B cell (primary cell): ENCODE measurements around the gene TMEM179B. TPM values are rescaled to one million over a fixed set of nuclear protein-coding genes. Genes with fewer than 3 reads are reported as not detected.

Experiments
- ATAC-seq: fragments of 200-7000 bp; cut with Tn5 transposase; one replicate; pipeline ENCODE4 v1.10.0; 2021; ENCODE audit warnings: low read depth, mild to moderate bottlenecking, moderate number of reproducible peaks, moderate library complexity
- CTCF ChIA-PET: fragments of 350-600 bp; sonication (Branson Sonifier 250); formaldehyde crosslinking; loops from one replicate; lab custom pipeline; 2021; ENCODE audit warnings: antibody characterized with exemption, inconsistent platforms; lab: Charles Lee
- POLR2A ChIA-PET: fragments of 350-600 bp; sonication (Branson Sonifier 250); formaldehyde crosslinking; loops from one replicate; lab custom pipeline; 2021; ENCODE audit warnings: antibody characterized with exemption; lab: Charles Lee
- DNase-seq: peaks from one replicate; pipeline ENCODE4 v3.0.0; 2013
- H2AFZ ChIP-seq: 2 replicates; pipeline ENCODE4 v1.6.1; 2012; ENCODE audit warnings: mild to moderate bottlenecking, low read depth, low read length; ENCODE audit not compliant: insufficient read depth, poor library complexity, severe bottlenecking
- H3K27ac ChIP-seq, 2 donors: 1 replicate in 1 of 2; 2 replicates in 1 of 2; pipeline ENCODE4 v1.5.1; 2012 to 2013; ENCODE audit warnings: low read length in 2 of 2, mild to moderate bottlenecking in 2 of 2, moderate library complexity in 1 of 2
- H3K27me3 ChIP-seq, 4 experiments: fragments of 200-600 bp in 1 of 4; sonication (generic) in 1 of 4; replicated peaks in 1 of 4; 1 replicate in 2 of 4; 2 replicates in 2 of 4; pipeline versions ENCODE4 v1.6.1 to v1.7.0; 2013 to 2016; ENCODE audit warnings: low read length in 3 of 4, mild to moderate bottlenecking in 2 of 4, mixed read lengths in 1 of 4, moderate library complexity in 1 of 4; ENCODE audit not compliant: insufficient read depth in 4 of 4, control insufficient read depth in 3 of 4; ENCODE audit errors: control extremely low read depth in 1 of 4
- H3K36me3 ChIP-seq, 2 experiments: replicated peaks in 1 of 2; 1 replicate in 1 of 2; 2 replicates in 1 of 2; pipeline versions ENCODE4 v1.6.1 to v1.7.1; 2013; ENCODE audit warnings: low read length in 1 of 2; ENCODE audit not compliant: insufficient read depth in 2 of 2, control insufficient read depth in 1 of 2; ENCODE audit errors: control extremely low read depth in 1 of 2, extremely low read depth in 1 of 2
- H3K4me1 ChIP-seq, 2 donors: fragments of 200-600 bp in 1 of 2; sonication (generic) in 1 of 2; 1 replicate in 1 of 2; 2 replicates in 1 of 2; pipeline versions ENCODE4 v1.5.1 to v1.6.1; 2013 to 2017; ENCODE audit warnings: low read length in 2 of 2; ENCODE audit not compliant: control insufficient read depth in 2 of 2, insufficient read depth in 2 of 2
- H3K4me2 ChIP-seq: replicated peaks from 2 replicates; pipeline ENCODE3; 2012; ENCODE audit warnings: mild to moderate bottlenecking, low read depth, low read length; ENCODE audit not compliant: poor library complexity, severe bottlenecking
- H3K4me3 ChIP-seq, 5 experiments: fragments of 200-600 bp in 1 of 5; sonication (generic) in 1 of 5; 1 replicate in 3 of 5; 2 replicates in 2 of 5; pipeline versions ENCODE4 v1.5.1 to v1.7.0; 2011 to 2016; ENCODE audit warnings: low read length in 4 of 5, mild to moderate bottlenecking in 4 of 5, low read depth in 2 of 5, control low read depth in 1 of 5, moderate library complexity in 1 of 5; ENCODE audit not compliant: insufficient read depth in 1 of 5; ENCODE audit errors: control extremely low read depth in 1 of 5, extremely low read depth in 1 of 5
- H3K79me2 ChIP-seq: fragments of 200-600 bp; sonication (generic); one replicate; pipeline ENCODE4 v1.6.0; 2016; ENCODE audit warnings: low read length; ENCODE audit not compliant: control insufficient read depth, insufficient read depth
- H3K9ac ChIP-seq: fragments of 200-600 bp; sonication (generic); 2 replicates; pipeline ENCODE4 v1.6.1; 2017; ENCODE audit warnings: mild to moderate bottlenecking, low read length, moderate library complexity
- H3K9me3 ChIP-seq, 3 donors: one replicate each; pipeline versions ENCODE4 v1.6.1 to v1.7.1; 2013; ENCODE audit warnings: low read length in 2 of 3; ENCODE audit not compliant: control insufficient read depth in 2 of 3, insufficient read depth in 1 of 3; ENCODE audit errors: control extremely low read depth in 1 of 3
- H4K20me1 ChIP-seq: 2 replicates; pipeline ENCODE4 v1.6.0; 2012; ENCODE audit warnings: mild to moderate bottlenecking, low read length; ENCODE audit not compliant: insufficient read depth, control insufficient read depth, poor library complexity, severe bottlenecking
- H3K27ac Mint-ChIP-seq: one replicate; pipeline ENCODE4 v1.8.0; 2021; ENCODE audit warnings: mixed read lengths
- H3K27me3 Mint-ChIP-seq: one replicate; pipeline ENCODE4 v1.8.0; 2021; ENCODE audit warnings: mixed read lengths
- H3K4me1 Mint-ChIP-seq: one replicate; pipeline ENCODE4 v1.8.0; 2021; ENCODE audit warnings: mixed read lengths
- H3K4me3 Mint-ChIP-seq: one replicate; pipeline ENCODE4 v1.8.0; 2021; ENCODE audit warnings: mixed read lengths
- H3K9me3 Mint-ChIP-seq: one replicate; pipeline ENCODE4 v1.8.0; 2022; ENCODE audit warnings: mixed read lengths; ENCODE audit not compliant: insufficient read depth
- EZH2 ChIP-seq: IDR thresholded peaks from 2 replicates; pipeline ENCODE4 v1.6.1; 2012; ENCODE audit warnings: borderline replicate concordance, low read depth, mild to moderate bottlenecking, moderate library complexity, low read length; ENCODE audit not compliant: insufficient read depth, poor library complexity, severe bottlenecking
- WGBS: methylation state at CpG from one replicate; pipeline ENCODE4 v1.1.5; 2013; ENCODE audit warnings: missing lambda C conversion rate; ENCODE audit not compliant: insufficient coverage; 5-methylcytosine and 5-hydroxymethylcytosine counted together
- intact Hi-C: fragments of 100-400 bp; cut with micrococcal nuclease; formaldehyde crosslinking; loops from one replicate; pipeline ENCODE4 v1.10.0; 2022
- polyA plus RNA-seq: library from polyadenylated mRNA; depleted of rRNA; stranded (reverse); fragments of >200 nt; gene quantifications from 2 replicates; pipeline ENCODE4 v1.2.3, GENCODE V29; 2012
- total RNA-seq, 2 donors: library from RNA; stranded (reverse); fragments of 120-200 nt in 1 of 2; gene quantifications; 1 replicate in 1 of 2; 2 replicates in 1 of 2; pipeline versions ENCODE4 v1.2.3 to v1.2.4, GENCODE V29; 2013 to 2022
- TF ChIP-seq, protein P1 (sequence below): fragments of 200-600 bp; IDR thresholded peaks from one replicate; pipeline ENCODE4 v1.8.0; 2022; ENCODE audit warnings: antibody characterized with exemption, mild to moderate bottlenecking

Gene TMEM179B
- total and polyA plus RNA-seq, 2 donors (not counting 1 experiment from before 2014, with no cell fraction given) = 62.3 to 64.3 TPM

DNA sequence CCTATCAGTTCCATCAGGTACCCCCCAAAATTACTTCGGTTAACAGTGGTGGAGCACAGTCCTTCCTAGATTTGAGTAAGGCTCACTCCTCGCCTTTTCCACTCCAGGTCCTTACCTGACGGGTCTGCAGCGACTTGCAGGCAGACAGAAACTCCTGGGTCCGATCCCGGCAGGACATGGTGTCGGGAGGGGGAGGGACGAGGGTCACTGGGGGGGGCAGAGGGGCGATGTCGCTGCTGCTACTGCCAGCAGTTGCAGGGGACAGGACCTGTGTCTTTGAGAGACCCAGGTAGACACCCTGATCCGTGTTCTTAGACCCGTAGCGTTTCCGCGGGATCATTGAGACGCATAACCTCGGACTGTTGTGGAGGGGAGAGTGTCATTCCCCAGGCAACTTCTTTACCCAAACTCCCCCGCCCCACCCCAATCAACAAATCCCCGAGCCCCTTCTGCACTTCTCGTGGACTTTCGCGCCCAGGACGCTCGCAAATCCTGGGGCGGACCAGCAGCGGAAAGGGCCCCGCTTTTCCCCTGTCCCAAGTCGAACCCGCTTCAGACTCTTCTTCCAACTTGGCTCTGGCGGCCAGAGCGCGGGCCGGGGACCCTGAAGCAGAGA lies 43.8 kb downstream of the TMEM179B start:
- H3K79me2 ChIP-seq = peaks cover 79% of the 10 kb centered on the region
- H3K9me3 ChIP-seq = no peaks in the 10 kb centered on the region
- WGBS = under 1% methylated on average over 24 of the region's 33 CpGs
- peak overlapping the region; percentile 96 to 99 for H3K27ac ChIP-seq
- H3K4me3 ChIP-seq = peak overlapping the region; percentile 61 to 96 (median 92)
- ChIA-PET CTCF (interaction anchor here (1.3 to 2.8 kb wide), 6 partner anchors 10 to 77 kb away, joined by 4 to 14 read pairs (median 6); partner anchors contain the start of genes TMEM179B and ZBTB3), POLR2A (interaction anchor here (0.8 to 2.4 kb wide), 12 partner anchors 9 to 240 kb away, joined by 3 to 53 read pairs (median 12); partner anchors contain the start of genes HNRNPUL2, NXF1, SLC3A2 and TMEM179B)
- Mint-ChIP-seq H3K4me3 (peak overlapping the region; percentile 92), H3K27me3 (no peaks in the 10 kb centered on the region), H3K27ac (peak overlapping the region; percentile 97), H3K4me1 (peaks cover 39% of the 10 kb centered on the region), H3K9me3 (no peaks in the 10 kb centered on the region)
- H4K20me1 ChIP-seq = peaks cover 36% of the 10 kb centered on the region
- no peaks in the 10 kb centered on the region for H3K27me3 ChIP-seq
- peaks cover 16 to 30% of the 10 kb centered on the region in 2 donors for H3K4me1 ChIP-seq
- peak overlapping the region; percentile 99 for H3K9ac ChIP-seq
- no peak for TF ChIP-seq EZH2
- TF ChIP-seq, protein P1, sequence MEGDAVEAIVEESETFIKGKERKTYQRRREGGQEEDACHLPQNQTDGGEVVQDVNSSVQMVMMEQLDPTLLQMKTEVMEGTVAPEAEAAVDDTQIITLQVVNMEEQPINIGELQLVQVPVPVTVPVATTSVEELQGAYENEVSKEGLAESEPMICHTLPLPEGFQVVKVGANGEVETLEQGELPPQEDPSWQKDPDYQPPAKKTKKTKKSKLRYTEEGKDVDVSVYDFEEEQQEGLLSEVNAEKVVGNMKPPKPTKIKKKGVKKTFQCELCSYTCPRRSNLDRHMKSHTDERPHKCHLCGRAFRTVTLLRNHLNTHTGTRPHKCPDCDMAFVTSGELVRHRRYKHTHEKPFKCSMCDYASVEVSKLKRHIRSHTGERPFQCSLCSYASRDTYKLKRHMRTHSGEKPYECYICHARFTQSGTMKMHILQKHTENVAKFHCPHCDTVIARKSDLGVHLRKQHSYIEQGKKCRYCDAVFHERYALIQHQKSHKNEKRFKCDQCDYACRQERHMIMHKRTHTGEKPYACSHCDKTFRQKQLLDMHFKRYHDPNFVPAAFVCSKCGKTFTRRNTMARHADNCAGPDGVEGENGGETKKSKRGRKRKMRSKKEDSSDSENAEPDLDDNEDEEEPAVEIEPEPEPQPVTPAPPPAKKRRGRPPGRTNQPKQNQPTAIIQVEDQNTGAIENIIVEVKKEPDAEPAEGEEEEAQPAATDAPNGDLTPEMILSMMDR = no peak
- peak overlapping the region; percentile 94 for H3K4me2 ChIP-seq
- H3K36me3 ChIP-seq = peaks cover 4 to 45% of the 10 kb centered on the region in 2 experiments
- intact Hi-C loops = loop anchor here (1.0 to 2.0 kb wide), 5 partner anchors 8 to 122 kb away; partner anchors contain the start of genes NXF1, TMEM179B and WDR74
- H2AFZ ChIP-seq = peak overlapping the region; percentile 51
- no peak for DNase-seq
- ATAC-seq = no peak
